ENCODE data around the gene PLEKHA8. TPM values are rescaled to one million over a fixed set of nuclear protein-coding genes. Genes with fewer than 3 reads are reported as not detected.

PLEKHA8 gene
- total and polyA plus RNA-seq, 4 donors = 2.7 to 16.7 (median 6.5) TPM

- Histone ChIP-seq H3K27ac (ENCODE audit: low read depth in 1 of 2, low read length in 1 of 2) (no peak overlapping the region), H3K27me3 (ENCODE audit: control insufficient read depth in 3 of 3, insufficient read depth in 3 of 3, low read length in 2 of 3) (no peaks in the 10 kb centered on the region), H3K4me1 (ENCODE audit: control insufficient read depth in 5 of 5, insufficient read depth in 5 of 5, low read length in 5 of 5) (peaks cover 0 to 61% (median 26%) of the 10 kb centered on the region in 5 donors), H3K36me3 (ENCODE audit: control insufficient read depth in 4 of 4, insufficient read depth in 4 of 4, low read length in 4 of 4) (peaks cover 0 to 3% (median 0%) of the 10 kb centered on the region in 4 donors), H3K9ac (ENCODE audit: insufficient read depth in 1 of 2, low read length in 2 of 2) (no peak overlapping the region), H3K4me3 (no peak overlapping the region), H3K9me3 (ENCODE audit: control insufficient read depth in 4 of 4, insufficient read depth in 3 of 4, low read length in 3 of 4) (no peaks in the 10 kb centered on the region)
- DNase-seq (no peak), ATAC-seq (ENCODE audit: insufficient read depth, low FRiP score) (no peak)
- 83 to 88% methylated on average over 16 of the region's 16 CpGs for WGBS, 2 donors
- TF ChIP-seq CTCF (IDR thresholded peaks at IDR 0.05; ENCODE audit: control extremely low read depth, extremely low read depth) = no peak
Observed at GRCh38 chr7:30168835-30169573, 140.8 kb downstream of the PLEKHA8 start.

- ATAC-seq (ENCODE audit: insufficient read depth, low FRiP score) (no peak), DNase-seq (no peak)
- 88 to 89% methylated on average over 2 of the region's 2 CpGs for WGBS, 2 donors
- H3K27me3 ChIP-seq (ENCODE audit: control insufficient read depth in 3 of 3, insufficient read depth in 3 of 3, low read length in 2 of 3) = no peaks in the 10 kb centered on the region
- H3K9ac ChIP-seq (ENCODE audit: insufficient read depth in 1 of 2, low read length in 2 of 2) = no peak overlapping the region
- H3K4me3 ChIP-seq = no peak overlapping the region
- no peak for TF ChIP-seq CTCF (IDR thresholded peaks at IDR 0.05; ENCODE audit: control extremely low read depth, extremely low read depth)
- H3K27ac ChIP-seq (ENCODE audit: low read depth in 1 of 2, low read length in 1 of 2) = no peak overlapping the region
- H3K36me3 ChIP-seq (ENCODE audit: control insufficient read depth in 4 of 4, insufficient read depth in 4 of 4, low read length in 4 of 4) = peaks cover 0 to 3% (median 0%) of the 10 kb centered on the region in 4 donors
- no peaks in the 10 kb centered on the region for H3K9me3 ChIP-seq (ENCODE audit: control insufficient read depth in 4 of 4, insufficient read depth in 3 of 4, low read length in 3 of 4)
- peaks cover 2 to 64% (median 26%) of the 10 kb centered on the region in 5 donors for H3K4me1 ChIP-seq (ENCODE audit: control insufficient read depth in 5 of 5, insufficient read depth in 5 of 5, low read length in 5 of 5)
Observed at GRCh38 chr7:30169579-30169978, 141.4 kb downstream of the PLEKHA8 start.

GRCh38 chr7:30170476-30171205 lies 142.4 kb downstream of the PLEKHA8 start:
- Histone ChIP-seq H3K9me3 (ENCODE audit: control insufficient read depth in 4 of 4, insufficient read depth in 3 of 4, low read length in 3 of 4) (no peaks in the 10 kb centered on the region), H3K27ac (ENCODE audit: low read depth in 1 of 2, low read length in 1 of 2) (no peak overlapping the region), H3K36me3 (ENCODE audit: control insufficient read depth in 4 of 4, insufficient read depth in 4 of 4, low read length in 4 of 4) (peaks cover 0 to 3% (median 0%) of the 10 kb centered on the region in 4 donors), H3K4me3 (no peak overlapping the region), H3K9ac (ENCODE audit: insufficient read depth in 1 of 2, low read length in 2 of 2) (no peak overlapping the region), H3K4me1 (ENCODE audit: control insufficient read depth in 5 of 5, insufficient read depth in 5 of 5, low read length in 5 of 5) (peaks cover 8 to 65% (median 34%) of the 10 kb centered on the region in 5 donors), H3K27me3 (ENCODE audit: control insufficient read depth in 3 of 3, insufficient read depth in 3 of 3, low read length in 2 of 3) (no peaks in the 10 kb centered on the region)
- WGBS, 2 donors = 54 to 70% methylated on average over 6 of the region's 6 CpGs
- ATAC-seq (ENCODE audit: insufficient read depth, low FRiP score) = no peak
- no peak for DNase-seq
- no peak for TF ChIP-seq CTCF (IDR thresholded peaks at IDR 0.05; ENCODE audit: control extremely low read depth, extremely low read depth)
